T-helper 1 cell (primary cell): Measurements from ENCODE around the gene ADD3.

Source experiments
- DNase-seq, 5 donors: peaks; one replicate each; pipeline ENCODE4 v3.0.0-alpha.2; 2012 to 2020

ADD3 gene

DNA sequence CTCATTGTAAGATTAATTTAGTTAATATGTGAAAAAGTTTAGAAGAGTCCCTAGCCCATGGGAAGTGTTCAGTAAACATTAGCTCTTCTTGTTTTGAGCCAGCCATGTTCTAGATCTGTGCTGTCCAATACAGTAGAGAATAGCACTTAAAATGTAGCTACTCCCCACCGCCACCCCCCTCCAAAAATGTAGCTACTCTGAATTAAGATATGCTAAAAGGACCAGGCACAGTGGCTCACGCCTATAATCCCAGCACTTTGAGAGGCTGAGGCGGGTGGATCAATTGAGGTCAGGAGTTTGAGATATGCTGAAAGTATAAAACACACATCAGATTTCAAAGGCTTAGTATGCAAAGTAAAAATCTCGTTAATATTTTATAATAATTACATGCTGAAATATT, 152.3 kb downstream of the ADD3 start:
- no peak for DNase-seq

- DNase-seq, result no peak
These were observed 152.7 kb downstream of the ADD3 start for GRCh38 chr10:110160522-110160921.

DNA sequence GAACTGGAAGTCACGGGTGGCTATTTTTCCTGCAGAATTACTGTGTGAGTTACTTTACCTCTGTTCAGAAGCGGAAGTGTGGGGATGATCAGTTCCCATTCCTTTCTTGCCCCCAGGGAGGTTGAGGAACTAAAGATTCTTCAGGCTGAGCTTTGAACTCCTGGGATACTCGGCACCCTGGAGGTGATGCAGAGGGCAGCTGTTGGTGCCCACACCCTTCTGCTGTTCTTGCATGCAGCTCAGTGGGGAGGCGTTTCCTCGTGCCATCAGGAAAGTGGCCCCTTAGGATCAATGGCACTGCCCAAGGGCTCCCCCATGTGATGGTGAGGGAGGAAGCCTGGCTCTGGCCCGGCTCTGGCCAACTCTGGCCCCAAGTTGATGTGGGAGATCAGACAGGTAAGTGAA, 155.0 kb downstream of the ADD3 start:
- DNase-seq, result no peak

DNA sequence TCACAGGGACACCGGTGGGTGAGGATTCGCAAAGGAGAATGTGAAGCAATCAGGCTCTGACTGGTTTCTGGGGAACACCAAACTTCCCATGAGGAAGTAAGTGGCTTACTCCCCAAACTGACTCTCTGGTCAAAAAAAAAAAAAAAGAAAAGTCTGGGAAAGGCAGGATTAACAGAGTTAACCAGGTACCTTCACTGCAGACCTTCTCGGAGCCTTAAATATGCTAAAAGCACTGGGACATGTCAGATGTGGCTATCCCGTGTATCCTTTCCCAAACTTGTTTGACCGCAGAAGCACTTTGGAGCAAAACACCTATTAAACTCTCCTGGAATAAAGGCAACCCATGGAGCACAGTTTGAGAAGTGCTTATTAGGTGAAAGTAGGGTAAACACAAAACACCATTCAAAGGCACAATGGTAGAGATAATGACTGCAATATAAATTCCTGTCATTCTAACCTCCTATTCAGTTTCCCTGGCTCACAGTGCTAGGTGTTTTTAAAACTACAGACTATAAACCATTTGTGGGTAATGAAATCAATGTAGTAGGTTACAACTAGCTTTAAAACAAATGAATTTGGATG, 155.5 kb downstream of the ADD3 start:
- DNase-seq, result no peak

GRCh38 chr10:110163841-110164240, 156.1 kb downstream of the ADD3 start:
- DNase-seq, result no peak

GRCh38 chr10:110165239-110165638, 157.5 kb downstream of the ADD3 start:
- DNase-seq, result no peak

DNA sequence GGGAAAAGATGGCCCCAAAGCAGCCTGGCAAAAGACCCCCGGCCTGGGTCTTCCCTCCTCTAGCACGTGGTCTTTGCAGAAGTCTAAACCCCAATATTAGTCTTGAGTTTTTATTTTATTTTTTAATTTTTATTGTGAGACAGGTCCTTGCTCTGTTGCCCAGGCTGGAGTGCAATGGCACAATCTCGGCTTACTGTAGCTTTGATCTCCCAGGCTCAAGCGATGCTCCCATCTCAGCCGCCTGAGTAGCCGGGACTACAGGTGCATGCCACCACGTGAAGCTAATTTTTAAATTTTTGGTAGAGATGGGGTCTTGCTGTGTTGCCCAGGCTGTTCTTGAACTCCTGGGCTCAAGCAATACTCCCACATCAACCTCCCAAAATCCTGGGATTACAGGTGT, 159.4 kb downstream of the ADD3 start:
- DNase-seq, result no peak

- no peak for DNase-seq
These were observed 161.1 kb downstream of the ADD3 start for GRCh38 chr10:110168601-110169481.

DNA sequence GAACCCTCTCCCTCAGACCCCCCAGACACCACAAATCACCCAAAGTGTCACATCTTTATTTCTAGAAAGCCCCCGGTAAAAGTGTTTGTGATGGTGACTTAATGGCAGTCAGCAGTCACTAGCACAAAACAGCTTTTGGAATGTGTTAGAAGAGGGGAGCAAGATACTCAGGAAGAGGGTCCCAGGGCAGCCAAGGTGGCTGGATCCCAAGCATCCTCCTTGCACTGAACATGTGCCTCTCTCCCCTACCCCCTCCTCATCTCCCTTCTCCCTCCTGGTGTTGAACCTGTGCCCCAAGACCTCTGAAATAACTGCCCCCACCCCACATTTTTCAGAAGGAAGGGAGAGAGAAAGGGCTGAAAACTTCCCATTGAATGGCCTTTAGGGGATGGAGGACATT, 161.8 kb downstream of the ADD3 start:
- DNase-seq, result no peak

DNA sequence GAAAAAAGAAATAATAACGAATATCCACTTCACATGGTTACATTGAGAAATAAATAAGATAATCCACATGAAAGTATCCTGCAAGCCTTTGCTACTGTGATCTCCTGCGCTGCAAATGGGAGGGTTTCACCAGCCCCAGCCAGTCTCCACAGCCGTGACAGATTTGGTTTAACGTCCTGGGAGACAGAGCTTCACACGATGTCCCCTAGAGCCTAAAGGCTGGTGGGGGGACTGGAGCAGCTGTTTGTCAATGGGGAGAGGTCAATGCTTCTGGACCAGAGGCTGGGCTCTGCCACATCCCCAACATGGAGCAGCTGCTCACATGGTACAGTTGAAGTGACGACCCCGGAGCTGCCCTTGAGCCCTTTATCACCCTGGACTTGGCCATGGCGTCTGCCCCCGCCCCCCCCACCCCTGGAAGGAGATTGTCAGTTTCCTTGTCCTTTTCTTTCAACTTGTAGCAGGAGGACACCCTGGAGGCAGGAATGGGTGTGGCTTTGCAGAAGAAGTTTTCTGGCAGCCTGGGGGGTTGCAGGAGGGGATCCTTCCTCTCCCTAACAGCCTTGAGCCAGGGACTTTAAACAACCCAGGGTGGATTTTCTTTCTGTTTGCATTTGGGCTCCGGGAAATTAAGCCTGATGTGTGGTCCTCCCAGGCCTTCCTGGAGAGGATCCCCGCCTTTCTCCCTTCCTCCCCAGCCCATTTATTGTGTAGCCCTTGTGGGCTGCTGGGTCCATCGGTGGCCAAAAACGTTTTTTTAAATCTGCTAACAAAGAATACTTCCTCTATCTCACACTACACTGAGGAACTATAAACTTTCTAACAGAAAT, 162.6 kb downstream of the ADD3 start:
- no peak for DNase-seq

- no peak for DNase-seq
These were observed 163.2 kb downstream of the ADD3 start for GRCh38 chr10:110171032-110171431.

DNA sequence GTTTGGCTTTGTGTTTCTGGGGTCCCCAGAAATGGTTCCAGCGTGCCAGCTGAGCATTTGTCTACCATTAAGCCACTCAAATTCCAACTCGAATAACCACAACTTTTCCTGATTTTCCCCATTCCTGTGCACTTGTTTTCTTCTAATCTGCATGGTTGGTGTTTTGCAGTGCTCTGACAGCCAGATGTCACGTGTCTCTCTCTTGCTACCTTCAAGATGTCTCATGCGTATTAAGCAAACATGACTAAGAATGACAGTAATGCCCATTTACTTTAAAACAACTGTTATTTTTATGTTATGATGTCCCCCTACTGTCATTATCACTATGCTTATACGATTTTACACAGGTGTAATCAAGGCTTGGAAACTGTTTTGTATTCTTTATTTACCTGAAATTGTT, 164.4 kb downstream of the ADD3 start:
- DNase-seq, result no peak

DNA sequence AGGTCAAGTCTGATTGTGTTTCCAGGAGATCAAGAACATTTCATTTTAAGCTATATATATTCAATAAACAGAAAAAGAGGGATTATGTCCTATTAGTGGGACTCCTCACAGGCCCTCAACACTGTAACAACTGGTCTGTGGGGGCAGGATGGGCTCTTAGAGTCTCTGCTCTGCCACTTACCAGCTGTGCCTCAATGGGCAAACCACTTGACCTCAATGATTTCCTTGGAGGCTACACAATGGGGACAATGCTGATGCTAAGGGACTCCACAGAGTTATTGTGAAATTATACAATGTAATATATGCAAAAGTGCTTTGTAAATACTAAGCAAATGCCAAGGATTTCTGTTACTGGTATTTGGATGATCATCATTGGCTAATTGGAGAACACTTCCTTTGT, 166.4 kb downstream of the ADD3 start:
- no peak for DNase-seq

- DNase-seq, result no peak
These were observed 167.0 kb downstream of the ADD3 start for GRCh38 chr10:110174816-110175215.

GRCh38 chr10:110175406-110175805, 167.6 kb downstream of the ADD3 start:
- DNase-seq, result no peak

GRCh38 chr10:110176141-110177030, 168.6 kb downstream of the ADD3 start:
- DNase-seq, result no peak

DNA sequence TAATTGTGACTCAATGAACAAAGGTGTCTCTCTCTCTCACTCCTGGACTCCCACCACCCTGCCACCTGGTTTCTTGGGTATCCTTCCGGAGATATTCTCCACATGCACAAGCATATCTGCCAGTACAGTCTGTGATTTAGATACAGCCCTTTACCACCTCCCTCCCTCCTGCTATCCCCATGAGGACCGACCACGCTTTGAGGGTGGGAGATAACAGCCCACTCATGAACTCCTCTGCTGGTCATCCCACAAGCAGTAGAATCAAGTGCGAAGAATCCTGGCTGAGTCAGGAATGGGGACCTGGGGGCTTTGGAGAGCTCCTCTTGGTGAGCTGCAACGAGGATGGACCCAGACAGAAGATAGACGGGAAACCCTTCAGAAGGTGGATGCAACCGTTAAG, 171.4 kb downstream of the ADD3 start:
- no peak for DNase-seq

DNA sequence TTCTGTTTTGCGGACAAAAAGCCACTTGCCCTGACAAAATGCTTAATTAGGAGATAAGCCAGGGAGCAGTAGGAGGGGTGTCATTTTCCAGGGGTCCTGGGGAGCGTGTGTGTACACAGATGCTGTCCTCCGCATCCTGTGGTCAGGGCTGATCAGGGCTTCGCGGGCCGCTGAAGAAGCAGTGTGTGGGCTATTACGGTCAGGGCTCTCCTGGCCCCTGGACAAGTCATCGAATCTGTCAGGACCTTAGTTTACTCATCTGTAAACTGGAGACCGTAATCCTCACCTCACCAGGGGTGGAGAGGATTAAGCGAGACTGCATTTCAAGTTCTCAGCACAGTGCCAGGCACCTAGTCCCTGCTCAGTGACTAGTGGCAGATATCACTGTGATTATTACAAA, 173.7 kb downstream of the ADD3 start:
- no peak for DNase-seq

DNA sequence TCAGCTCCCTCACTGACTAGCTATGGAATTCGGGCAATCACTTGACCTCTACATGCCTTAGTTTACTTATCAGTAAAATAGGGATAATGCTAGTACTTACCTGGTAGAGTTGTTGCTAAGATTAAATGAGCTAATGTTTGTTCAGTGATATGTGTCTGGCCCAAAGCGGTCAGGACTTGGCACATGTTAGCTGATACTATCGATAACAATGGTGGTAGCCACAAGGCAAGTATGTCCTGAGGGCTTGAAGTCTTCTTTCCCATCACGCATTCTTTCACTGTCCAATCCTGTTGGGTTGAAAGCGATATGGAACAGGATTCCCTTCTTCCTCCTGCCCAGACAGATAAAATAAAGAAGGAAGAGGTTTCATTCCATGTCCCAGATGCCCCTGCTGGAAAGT, 174.1 kb downstream of the ADD3 start:
- DNase-seq, result no peak

GRCh38 chr10:110184398-110184797, 176.6 kb downstream of the ADD3 start:
- DNase-seq, result no peak
